Measurements from ENCODE around the gene NFE2L3.

DNA sequence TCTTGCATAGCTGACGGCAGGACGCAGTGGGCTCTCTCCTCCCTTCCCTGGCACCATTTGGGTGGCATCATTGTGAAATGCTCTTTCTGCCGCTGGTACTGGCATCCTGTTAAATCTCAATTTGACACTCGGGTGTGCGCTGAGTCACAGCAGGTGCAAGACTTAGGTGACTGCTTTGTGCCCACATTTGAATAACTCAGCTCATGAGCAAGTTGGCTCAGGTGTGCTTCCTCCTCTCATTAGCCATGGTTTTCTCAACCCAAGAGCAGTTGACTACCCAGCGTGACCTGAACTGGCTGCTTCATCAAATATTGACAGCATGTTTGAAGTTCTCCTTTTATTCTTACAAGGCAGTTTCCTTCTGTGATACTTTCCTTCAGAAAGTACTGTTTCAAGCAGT, 24.6 kb upstream of the NFE2L3 start:
- TF ChIP-seq CTCF (IDR thresholded peaks at IDR 0.05) (no peak), POLR2A (IDR thresholded peaks at IDR 0.05) (no peak), POLR2AphosphoS5 (IDR thresholded peaks at IDR 0.05; ENCODE audit: insufficient read depth in 1 of 2, low read depth in 1 of 2) (no peak)
